D721Med (cell line): ENCODE results near the gene CCNK.

Experiments
- DNase-seq: peaks from one replicate; pipeline ENCODE4 v3.0.0; 2011; ENCODE audit warnings: low spot score; ENCODE audit not compliant: insufficient read length
- FAIRE-seq: peaks from 2 replicates; lab custom pipeline; 2011; peaks lifted over from hg19 to GRCh38; lab: Jason Lieb, UNC
- CTCF ChIP-seq: IDR thresholded peaks from 2 replicates; pipeline ENCODE4 v1.5.1; 2012; ENCODE audit warnings: mild to moderate bottlenecking, control low read depth; ENCODE audit not compliant: insufficient read depth; ENCODE audit errors: missing control alignments

Gene CCNK

GRCh38 chr14:99465288-99465687 is 15.9 kb upstream of the CCNK start:
- TF ChIP-seq CTCF = no peak
- DNase-seq (no peak), FAIRE-seq (no peak)

GRCh38 chr14:99466758-99467157 is 14.5 kb upstream of the CCNK start:
- DNase-seq (no peak), FAIRE-seq (no peak)
- no peak for TF ChIP-seq CTCF

GRCh38 chr14:99467336-99468078 is 13.7 kb upstream of the CCNK start:
- DNase-seq = no peak
- FAIRE-seq = no peak
- no peak for TF ChIP-seq CTCF

- FAIRE-seq (no peak), DNase-seq (no peak)
- no peak for TF ChIP-seq CTCF
These were observed 13.1 kb upstream of the CCNK start for GRCh38 chr14:99468081-99468480.

GRCh38 chr14:99468836-99469592 is 12.2 kb upstream of the CCNK start:
- no peak for DNase-seq
- TF ChIP-seq CTCF = no peak
- no peak for FAIRE-seq

- DNase-seq (no peak), FAIRE-seq (no peak)
- TF ChIP-seq CTCF = no peak
These were observed 9.5 kb upstream of the CCNK start for GRCh38 chr14:99471731-99472130.

- TF ChIP-seq CTCF = no peak
- FAIRE-seq = no peak
- DNase-seq = no peak
These were observed 8.3 kb upstream of the CCNK start for GRCh38 chr14:99472937-99473336.
